Hematopoietic multipotent progenitor cell treated with erythropoietin and hydrocortisone succinate and interleukin-3 and kit ligand, for 6 days (in vitro differentiated cells): Measurements from ENCODE around the gene C1orf122.

ENCODE experiments used
- DNase-seq: peaks from one replicate; pipeline ENCODE4 v3.0.0-alpha.2; 2015

The C1orf122 gene

DNA sequence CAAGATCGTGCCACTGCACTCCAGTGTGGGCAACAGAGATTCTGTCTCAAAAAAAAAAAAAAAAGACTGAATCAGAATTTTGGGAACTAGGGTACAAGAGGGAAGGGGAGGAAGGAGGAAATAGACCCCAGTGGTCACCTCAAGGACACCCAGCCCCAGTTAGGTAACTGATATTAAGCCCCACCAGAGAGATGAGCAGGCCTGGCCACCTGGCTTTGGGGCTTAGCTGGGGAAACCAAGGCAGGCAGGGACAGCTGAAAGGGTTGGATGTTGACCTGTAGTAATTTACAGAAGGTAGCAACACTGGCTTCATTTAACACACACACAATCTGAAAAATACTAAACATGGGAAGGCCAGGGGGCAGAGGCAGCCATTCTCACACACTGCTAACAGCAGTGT lies 5.2 kb upstream of the C1orf122 start:
- no peak for DNase-seq

DNA sequence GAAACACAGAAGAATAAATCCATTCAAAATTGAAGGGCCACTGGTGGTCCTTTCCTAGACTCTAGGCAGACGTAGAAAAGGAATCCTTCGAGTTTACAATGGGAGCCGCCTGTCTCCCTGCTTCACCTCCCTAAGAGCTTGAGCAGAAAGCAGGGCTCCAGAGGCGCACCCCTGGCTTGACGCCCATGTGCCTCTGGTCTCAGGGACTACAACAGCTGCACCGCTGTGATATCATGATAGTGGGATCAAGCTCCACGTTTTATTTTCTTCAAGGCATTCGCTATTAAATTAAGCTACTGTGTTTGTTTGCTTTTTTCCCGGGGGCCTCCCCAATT lies 403 bp upstream of the C1orf122 start:
- peak; percentile 84 for DNase-seq

DNA sequence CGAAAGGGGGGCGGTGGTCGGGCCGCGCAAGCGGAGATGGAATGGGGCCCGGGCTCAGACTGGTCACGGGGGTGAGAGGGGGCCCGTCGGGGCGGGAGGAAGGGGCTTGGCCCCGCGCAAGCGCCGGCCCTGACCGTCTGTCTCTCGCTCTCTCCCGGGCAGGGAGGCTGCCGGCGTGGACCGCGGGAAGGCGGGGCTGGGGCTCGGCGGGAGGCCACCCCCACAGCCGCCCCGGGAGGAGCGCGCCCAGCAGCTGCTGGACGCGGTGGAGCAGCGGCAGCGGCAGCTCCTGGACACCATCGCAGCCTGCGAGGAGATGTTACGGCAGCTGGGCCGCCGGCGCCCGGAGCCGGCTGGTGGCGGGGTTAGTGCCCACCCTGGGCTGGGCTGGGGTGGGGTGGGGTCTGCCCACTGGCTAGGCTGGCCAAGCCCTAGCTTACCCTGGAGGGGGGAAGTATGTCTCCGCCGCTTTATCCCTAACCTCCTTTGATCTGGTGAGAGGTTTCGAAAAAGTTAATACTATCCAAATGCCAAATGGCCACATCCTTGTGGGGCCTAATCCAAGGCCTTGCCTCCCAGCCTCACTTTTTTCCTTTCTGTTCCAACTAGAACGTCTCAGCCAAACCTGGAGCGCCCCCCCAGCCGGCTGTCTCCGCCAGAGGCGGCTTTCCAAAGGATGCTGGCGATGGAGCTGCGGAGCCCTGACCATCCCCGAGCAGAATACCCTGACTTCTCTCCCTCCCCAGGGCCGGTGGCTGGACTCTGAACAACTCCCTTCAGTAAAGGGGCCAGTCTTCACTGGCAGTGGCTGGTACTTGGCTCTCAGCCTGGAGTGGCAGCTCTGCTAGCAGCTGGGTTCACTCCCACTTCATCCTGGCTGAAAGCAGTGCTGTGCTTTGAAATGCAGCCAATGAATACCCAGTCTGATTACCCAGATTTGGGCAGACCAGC lies 1.1 kb downstream of the C1orf122 start:
- peak; percentile 71 for DNase-seq

DNA sequence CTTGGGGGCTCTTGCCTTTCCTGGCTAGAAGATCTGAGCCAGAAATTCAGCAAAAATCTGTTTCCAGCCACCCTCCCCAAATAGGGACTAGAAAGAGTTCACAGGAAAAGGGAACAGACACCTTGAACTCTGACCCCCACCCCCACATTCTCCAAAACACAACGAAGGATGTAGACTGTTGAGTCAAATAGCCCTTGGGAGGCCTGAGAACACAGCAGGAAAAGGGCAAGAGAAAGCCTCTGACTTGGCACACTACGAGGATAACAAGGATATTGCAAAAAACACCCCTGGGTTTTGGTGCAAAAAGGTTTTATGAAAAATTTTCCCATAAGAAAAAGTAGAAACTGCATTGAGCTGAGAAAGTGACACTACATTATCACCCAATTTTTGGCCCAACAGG lies 2.4 kb downstream of the C1orf122 start:
- no peak for DNase-seq

DNA sequence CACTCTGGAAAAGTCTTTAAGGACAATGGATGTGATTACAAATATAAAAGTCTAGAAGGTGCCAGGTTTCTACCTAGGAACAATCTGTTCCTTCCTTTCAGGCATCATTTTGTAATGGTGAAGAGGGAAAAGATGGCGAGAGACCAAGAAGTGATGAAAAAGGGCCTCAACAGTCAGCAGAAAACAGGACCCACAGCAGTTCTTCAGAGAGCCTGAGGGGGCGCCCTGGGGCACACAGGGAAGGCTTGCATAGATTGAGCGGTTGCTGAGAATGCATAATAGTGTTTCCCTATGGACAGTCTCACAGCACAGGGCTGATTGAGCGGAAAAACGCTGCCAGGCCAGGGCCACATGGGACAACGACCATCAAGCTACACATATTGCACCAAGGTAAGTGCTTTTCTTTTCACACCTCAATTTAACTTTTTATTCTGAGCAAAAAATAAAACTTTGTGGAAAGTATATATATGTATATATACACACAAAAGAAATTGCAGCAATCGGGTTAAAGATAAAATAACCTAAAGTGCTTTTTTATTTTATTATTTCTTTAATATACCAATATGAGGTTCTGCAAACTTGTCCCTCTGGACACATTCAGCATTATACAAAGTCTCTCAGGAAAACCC lies 3.6 kb downstream of the C1orf122 start:
- DNase-seq, result peak; percentile 92

DNA sequence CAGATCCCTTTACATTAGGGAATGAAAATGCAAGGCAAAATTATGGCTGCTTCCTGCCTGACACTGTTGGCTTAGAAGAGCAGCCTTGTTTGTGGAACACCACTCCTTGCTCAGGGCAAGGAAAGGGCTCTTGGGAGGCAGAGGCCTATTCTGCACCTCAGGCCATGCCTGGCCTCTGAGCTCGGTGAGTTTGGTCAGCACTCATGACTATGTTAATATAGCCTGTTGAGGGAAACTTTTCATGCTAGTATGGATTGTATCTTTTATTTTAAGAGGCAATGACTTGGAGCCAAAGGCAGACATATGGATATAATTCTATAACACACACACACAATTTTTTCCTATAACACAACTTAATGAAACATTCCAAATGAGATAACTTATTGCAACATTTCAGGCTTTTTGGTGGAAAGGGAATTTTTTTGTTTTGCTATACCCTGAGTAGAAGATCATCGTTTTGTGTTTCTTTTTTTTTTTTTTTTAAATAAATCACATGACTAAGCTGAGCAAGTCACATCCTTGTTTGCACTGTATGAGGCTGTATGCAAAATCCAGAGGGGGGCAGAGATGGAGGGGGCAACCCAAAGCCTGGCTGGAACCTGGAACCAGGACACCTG lies 6.0 kb downstream of the C1orf122 start:
- no peak for DNase-seq

DNA sequence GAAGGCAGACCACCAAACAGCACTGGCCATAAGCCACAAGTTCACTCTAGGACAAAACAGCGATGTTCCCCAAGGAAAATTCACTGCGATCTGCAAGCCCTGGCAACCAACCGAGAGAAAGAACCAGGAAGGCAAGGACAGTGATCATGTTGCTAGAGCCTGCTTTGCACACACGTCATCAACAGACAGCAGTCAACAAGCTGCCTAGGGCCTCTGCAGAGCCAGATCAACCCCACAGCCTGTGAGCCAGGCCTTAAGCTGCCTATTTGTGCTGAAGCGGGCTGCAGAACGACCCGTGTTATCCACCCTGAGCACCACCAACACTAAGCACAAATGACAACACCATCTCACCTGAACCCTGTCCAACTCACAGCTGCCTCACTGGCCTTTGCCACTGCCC lies 6.7 kb downstream of the C1orf122 start:
- DNase-seq, result no peak

DNA sequence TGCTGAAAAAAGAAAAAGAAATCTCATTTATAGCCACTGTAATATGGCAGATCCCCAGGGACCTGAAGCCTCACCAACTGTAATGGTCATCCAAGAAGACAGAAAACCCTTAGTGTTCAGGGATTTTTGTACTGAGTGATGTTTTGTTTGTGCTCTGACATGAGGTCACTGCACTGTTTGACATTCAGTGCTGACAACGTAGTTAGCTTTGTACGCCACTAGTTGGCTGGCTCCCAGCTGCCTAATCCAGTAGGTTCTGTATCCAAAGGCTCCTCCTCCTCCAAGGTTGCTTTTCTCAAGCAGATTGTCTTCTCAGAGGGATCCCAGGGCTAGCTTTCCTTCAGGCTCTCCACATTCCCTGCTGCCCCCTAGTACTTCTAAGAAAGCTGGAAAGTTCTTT lies 9.9 kb downstream of the C1orf122 start:
- no peak for DNase-seq

DNA sequence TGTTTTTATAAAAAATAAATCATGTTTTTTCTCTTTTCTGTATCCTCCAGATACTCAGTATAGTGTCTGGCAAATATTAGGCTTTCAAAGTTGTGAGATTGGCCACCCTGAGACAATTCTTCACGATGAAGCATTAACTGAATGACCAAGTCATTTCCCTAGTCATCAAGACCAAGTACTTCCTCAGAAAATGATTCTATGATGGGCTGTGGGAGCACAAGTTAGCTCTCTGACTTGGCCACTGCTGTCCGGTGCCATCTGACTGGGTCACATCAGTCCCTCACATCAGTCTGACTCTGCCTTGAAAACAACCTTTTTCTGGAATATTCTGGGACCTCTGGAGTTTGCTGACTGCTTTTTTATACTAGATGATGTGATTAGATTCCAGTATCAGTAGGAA lies 13.9 kb downstream of the C1orf122 start:
- no peak for DNase-seq

DNA sequence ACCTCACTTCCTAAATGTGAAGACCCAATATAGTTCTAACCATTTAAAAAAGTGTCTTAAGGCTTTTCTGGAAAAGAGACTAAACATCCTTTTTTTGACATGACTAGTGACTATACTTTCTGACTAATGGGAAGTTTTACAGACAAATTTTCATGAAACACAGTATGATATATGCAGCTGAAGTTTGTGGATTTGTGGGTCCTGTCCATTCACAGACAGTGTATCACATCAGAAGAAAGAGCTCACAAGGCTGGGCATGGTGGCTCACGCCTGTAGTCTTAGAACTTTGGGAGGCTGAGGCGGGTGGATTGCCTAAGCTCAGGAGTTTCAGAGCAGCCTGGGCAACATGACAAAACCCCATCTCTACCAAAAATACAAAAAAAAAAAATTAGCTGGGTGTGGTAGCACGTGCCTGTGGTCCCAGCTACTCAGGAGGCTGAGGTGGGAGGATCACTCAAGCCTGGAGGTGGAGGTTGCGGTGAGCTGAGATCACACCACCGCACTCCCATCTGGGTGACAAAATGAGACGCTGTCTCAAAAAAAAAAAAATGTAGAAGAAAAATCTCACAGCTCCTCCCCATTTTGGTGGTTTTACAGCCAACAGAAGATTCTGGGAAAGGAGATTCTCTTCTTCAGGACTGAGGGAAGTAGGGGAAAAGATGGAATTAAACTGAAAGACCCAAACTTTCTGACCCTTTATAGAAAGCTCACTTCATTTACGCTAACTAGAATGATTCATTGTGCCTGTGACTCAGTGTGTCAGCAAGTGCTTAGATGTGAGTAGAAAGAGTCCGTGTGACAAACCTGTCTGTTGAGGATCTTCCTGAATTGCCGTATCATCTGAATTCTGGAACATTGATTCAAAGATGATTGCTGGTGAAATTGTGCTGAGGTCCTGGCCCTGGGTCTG lies 15.6 kb downstream of the C1orf122 start:
- no peak for DNase-seq

DNA sequence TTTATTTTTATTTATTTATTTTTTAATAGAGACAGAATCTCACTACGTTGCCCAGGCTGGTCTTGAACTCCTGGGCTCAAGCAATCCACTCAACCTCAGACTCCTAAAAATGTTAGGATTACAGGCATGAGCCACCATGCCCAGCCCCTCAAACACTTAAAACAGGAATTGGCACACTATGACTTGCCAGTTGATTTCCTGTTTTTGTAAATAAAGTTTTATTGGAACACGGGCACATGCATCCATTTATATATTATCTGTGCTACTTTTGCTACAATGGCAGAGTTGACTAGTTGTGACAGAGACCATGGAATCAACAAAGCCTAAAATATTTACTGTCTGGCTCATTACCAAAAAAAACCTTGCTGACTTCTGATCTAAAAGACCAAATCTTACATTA lies 16.4 kb downstream of the C1orf122 start:
- no peak for DNase-seq

DNA sequence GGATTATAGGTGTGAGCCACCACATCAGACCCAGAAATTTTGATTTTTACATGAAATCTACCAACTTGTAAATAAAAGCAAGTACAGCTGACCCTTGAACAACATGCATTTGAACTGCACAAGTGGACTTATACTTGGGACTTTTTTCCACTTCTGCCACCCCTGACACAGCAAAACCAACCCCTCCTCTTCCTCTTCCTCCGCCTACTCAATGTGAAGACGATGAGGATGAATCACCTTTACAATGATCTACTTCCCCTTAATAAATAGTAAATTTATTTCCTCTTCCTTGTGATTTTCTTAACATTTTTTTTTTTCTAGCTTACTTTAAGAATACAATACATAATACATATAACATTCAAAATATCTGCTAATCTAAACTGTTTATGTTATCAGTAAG lies 17.9 kb downstream of the C1orf122 start:
- no peak for DNase-seq

DNA sequence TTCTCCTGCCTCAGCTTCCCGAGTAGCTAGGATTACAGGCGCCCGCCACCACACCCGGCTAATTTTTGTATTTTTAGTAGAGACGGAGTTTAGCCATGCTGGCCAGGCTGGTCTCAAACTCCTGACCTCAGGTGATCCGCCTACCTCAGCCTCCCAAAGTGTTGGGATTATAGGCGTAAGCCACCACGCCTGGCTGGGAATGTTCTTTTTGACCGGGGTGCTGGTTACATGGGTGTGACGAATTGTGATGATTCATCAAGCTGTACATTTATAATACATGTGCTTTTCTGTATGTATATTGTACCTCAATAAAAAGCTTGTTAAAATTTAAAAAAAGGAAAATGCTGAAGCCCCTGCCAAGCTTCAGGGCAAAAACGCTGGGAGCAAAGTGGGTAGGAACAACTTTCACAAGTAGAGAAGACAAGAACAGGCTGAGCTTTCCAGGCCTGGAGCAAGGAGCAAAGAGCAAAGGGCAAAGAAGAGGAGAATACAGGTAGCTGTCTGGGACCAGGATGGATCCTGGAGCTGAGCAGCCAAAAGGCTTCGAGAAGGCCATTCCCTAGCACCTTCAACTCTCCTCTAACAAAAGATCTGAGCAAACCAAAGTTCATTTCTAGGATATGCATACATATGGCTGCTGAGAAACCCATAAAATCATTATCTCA lies 21.0 kb downstream of the C1orf122 start:
- no peak for DNase-seq

DNA sequence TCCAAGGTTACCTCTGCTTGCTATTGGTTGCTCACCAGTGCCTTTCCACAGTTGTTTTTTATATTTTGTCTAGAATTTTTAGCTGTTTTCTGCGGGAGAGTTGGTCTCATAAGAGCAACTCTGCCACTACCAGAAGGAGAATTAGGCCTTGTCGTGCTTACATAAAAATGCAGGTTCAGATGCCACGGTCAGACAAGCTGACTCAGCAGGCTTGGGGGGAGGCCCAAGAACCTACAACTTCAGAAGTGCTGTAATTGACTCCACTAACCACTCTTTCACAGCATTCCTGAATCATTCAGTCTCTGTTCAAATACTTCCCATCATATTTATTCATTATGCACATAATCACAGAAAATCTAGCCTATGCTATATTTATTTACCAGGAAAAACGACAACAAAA lies 23.5 kb downstream of the C1orf122 start:
- DNase-seq, result no peak

DNA sequence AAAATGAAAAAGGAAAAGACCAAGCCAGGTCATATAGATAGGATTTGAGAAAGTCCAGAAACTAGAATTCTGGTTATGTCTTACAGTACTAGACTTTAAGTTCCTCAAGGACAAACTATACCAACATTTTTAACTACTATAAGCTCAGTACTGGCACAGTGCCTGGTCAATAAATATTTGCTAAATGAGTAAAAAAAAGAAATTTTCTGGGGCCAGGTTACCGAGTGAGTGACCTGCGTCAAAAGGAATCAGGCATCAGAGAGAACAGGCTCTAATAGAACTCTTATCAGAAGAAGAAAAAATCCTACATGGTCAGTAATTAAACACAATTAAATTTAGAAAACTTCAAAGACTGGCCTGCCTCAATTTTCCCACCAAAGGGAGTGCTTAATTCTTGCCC lies 24.2 kb downstream of the C1orf122 start:
- DNase-seq, result no peak

DNA sequence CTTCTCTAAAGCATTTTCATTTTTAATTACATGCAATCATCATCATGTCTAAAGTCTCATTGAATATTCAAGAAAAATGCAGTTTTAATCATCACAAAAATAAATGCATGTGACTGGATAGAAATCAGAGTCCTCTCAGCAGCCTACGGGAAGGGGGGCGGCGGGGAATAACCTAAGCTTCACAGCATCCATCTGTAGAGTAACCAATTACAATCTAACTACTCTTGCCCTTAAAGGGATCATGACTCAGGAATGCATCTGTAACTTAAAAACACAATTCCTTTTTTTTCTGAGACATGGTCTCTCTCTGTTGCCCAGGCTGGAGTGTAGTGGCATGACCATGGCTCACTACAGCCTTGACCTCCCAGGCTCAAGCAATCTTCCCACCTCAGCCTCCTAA lies 29.2 kb downstream of the C1orf122 start:
- DNase-seq, result no peak

DNA sequence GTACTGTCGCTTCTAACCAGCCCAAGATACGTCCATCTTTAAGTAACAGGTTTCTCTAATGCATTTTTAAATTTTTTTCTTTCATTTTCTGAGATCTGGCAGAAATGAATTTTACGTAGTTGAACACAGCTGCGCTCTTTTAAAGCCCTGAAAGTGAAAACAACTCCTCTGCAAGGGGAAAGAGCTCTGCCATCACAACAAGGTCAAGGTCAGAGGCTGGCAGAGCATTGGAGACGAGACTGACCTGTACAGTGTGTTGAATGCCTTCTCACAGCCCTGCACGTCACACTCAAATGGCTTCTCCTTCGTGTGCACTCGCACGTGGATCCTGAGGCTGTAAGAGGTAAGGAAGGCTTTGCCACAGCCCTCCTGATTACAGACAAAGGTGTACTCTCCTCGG lies 32.1 kb downstream of the C1orf122 start:
- DNase-seq, result no peak

DNA sequence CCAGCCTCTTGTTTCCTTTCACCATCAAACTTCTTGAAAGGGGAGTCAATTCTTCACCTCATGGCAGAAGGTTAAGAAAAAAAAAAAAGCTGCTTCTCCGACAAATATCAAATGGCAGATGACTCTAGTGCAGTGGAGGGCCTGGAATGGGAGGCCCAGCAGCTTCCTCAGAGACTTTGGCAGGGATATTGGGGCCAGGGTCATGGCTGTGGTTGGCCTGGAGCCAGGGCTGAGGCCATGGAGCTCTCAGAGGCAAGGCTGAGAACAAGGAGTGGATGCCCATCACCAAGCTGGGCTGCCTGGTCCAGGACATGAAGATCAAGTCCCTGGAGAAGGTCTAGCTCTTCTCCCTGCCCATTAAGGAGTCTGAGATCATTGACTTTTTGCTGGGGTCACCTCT lies 33.1 kb downstream of the C1orf122 start:
- no peak for DNase-seq

DNA sequence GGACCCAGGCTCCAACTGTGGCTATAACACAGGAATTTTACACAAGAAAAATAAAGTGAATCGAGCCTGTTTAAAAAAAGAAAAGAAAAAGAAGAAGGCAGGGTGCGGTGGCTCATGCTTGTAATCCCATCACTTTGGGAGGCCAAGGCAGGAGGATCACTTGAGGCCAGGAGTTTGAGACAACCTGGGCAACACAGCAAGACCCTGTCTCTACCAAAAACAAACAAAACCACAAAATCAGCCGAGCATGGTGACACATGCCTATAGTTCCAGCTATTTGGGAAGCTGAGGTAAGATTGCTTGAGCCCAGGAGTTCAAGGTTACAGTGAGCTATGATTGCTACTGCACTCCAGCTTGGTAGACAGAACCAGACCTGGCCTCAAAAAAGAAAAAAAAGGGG lies 34.1 kb downstream of the C1orf122 start:
- no peak for DNase-seq

DNA sequence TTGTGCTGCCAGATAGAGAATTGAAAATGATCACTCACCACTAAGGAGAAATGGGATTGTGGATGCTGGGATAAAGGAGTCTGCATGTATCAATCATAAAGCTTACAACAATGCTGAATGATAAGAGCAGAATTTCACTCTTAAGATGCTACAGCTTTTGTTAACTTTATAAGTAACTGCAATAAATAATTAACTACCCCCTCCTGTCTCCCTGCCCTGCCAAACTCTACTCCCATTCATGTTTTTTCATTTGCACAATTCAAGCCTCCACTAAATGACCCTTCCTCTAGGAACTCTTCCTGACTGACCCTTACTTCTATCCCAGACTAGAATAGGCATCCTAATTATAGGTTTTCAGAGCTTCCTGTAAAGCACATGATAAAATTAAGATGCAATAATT lies 36.9 kb downstream of the C1orf122 start:
- no peak for DNase-seq

DNA sequence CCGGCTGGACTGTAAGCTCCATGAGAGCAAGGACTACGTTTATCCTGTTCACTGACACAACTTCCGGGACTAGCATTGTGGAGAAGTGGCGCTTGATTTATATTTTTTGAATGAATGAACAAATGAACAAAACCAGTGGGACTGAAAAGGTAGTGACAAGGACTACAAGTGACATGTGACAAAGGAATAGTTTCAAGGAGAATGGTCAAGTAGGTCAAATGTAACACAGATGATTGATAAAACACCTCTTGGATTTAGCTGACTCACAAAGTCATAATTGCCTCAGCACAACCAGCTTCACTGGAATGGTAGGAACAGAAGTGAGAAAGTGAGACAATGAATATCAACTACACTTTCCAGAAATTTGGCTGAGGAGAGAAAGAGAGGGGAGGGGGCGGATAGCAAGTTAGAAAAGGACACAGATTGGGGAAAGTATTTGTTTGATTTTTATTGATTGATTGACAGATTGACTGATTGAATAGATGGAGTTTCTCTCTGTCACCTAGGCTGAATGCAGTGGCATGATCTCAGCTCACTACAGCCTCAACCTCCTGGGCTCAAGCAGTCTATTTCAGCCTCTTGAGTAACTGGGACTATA lies 37.6 kb downstream of the C1orf122 start:
- no peak for DNase-seq

DNA sequence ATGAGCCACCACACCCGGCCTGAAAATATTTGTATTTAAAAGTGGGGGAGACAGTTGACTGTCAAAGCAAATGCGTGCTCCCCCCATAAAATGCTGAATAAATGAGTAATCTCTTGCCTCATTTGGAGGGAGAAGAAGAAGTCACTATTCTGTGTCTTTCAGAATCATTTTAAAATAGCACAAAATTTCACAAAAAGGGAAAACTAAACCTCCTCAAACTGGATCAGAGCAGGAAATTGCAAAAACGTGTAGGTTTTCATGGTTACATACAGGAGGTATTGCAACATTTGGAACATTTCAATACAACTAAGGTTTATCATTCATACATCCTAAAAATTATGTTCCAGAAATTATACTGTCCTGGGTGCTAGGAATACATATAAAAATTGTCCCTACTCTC lies 38.2 kb downstream of the C1orf122 start:
- DNase-seq, result peak; percentile 51
